Transverse colon (tissue), 4 donors: ENCODE measurements around the gene CIC.

ENCODE experiments used
- EP300 ChIP-seq: sonication (generic); formaldehyde crosslinking; IDR thresholded peaks from one replicate; pipeline ENCODE4 v1.6.1; 2017; ENCODE audit warnings: antibody characterized with exemption, low read depth
- POLR2AphosphoS5 ChIP-seq, 3 donors: sonication (generic); formaldehyde crosslinking; IDR thresholded peaks; one replicate each; pipeline ENCODE4 v1.6.1; 2016; ENCODE audit warnings: antibody characterized with exemption in 3 of 3
- TF ChIP-seq, protein P1 (sequence below), 5 experiments: fragments of 200-600 bp in 3 of 5; fragments of 450-650 bp in 2 of 5; sonication (generic) in 3 of 5; IDR thresholded peaks; 1 replicate in 2 of 5; 2 replicates in 3 of 5; pipeline ENCODE4 v1.5.1; 2016 to 2017; ENCODE audit warnings: antibody characterized with exemption in 5 of 5, inconsistent platforms in 3 of 5, mild to moderate bottlenecking in 2 of 5, moderate library complexity in 1 of 5

DNA sequence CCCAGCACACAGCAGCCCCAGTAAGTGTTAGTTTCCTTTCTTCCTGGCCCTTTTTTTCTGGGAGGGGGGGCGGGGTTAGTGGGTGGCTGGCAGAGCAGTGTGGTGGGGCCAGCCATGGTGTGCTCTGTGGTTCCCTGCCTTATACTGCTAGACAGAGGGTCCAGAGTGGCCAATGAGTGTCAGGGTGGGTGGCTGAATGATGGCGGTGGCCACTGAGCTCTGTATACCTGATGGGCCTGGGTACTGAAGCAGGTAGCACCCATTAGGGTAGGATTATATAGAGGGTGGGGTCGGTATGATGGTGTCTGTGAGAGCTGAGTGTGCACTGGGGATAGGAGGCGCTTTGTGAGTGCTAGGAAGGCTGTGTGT is 13.8 kb downstream of the CIC start:
- TF ChIP-seq, protein P1, sequence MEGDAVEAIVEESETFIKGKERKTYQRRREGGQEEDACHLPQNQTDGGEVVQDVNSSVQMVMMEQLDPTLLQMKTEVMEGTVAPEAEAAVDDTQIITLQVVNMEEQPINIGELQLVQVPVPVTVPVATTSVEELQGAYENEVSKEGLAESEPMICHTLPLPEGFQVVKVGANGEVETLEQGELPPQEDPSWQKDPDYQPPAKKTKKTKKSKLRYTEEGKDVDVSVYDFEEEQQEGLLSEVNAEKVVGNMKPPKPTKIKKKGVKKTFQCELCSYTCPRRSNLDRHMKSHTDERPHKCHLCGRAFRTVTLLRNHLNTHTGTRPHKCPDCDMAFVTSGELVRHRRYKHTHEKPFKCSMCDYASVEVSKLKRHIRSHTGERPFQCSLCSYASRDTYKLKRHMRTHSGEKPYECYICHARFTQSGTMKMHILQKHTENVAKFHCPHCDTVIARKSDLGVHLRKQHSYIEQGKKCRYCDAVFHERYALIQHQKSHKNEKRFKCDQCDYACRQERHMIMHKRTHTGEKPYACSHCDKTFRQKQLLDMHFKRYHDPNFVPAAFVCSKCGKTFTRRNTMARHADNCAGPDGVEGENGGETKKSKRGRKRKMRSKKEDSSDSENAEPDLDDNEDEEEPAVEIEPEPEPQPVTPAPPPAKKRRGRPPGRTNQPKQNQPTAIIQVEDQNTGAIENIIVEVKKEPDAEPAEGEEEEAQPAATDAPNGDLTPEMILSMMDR (IDR thresholded peaks at IDR 0.05) = no peak
- no peak for TF ChIP-seq POLR2AphosphoS5 (IDR thresholded peaks at IDR 0.05)
- TF ChIP-seq EP300 = no peak
